Right hindlimb (tissue), 1 donor: ENCODE data around the gene DYNC1LI1.

Source experiments
- DNase-seq: peaks from one replicate; pipeline ENCODE4 v3.0.0-alpha.2; 2018

The DYNC1LI1 gene

GRCh38 chr3:32487781-32488473, 82.7 kb downstream of the DYNC1LI1 start:
- no peak for DNase-seq

- no peak for DNase-seq
Measured at GRCh38 chr3:32484436-32484835, 86.2 kb downstream of the DYNC1LI1 start.

- no peak for DNase-seq
Measured at GRCh38 chr3:32483772-32484171, 86.9 kb downstream of the DYNC1LI1 start.

- DNase-seq, result no peak
Measured at GRCh38 chr3:32482693-32483092, 88.0 kb downstream of the DYNC1LI1 start.

GRCh38 chr3:32481791-32482631, 88.6 kb downstream of the DYNC1LI1 start:
- DNase-seq, result no peak

GRCh38 chr3:32480604-32481003, 90.1 kb downstream of the DYNC1LI1 start:
- no peak for DNase-seq
